ENCODE results near the gene TMEM98. TPM values are rescaled to one million over a fixed set of nuclear protein-coding genes. Genes with fewer than 3 reads are reported as not detected.

TMEM98 gene
- total RNA-seq, 1 donor from 2014 or later: not detected

GRCh38 chr17:32899236-32900013 lies 28.5 kb upstream of the TMEM98 start:
- TF ChIP-seq CTCF (IDR thresholded peaks at IDR 0.05): no peak
- Mint-ChIP-seq H3K9me3 (no peaks in the 10 kb centered on the region), H3K4me3 (no peak overlapping the region), H3K27ac (no peak overlapping the region), H3K4me1 (no peaks in the 10 kb centered on the region), H3K27me3 (peaks cover 20% of the 10 kb centered on the region), H3K36me3 (ENCODE audit: low read depth) (no peaks in the 10 kb centered on the region)
- ChIA-PET POLR2A (no interaction called here), CTCF (no interaction called here)
- DNase-seq (no peak), ATAC-seq (ENCODE audit: low read depth) (no peak)
- intact Hi-C loops (cut with micrococcal nuclease): no loop called here

GRCh38 chr17:32901743-32902142 lies 26.2 kb upstream of the TMEM98 start:
- Mint-ChIP-seq H3K36me3 (ENCODE audit: low read depth) (no peaks in the 10 kb centered on the region), H3K4me1 (no peaks in the 10 kb centered on the region), H3K27ac (no peak overlapping the region), H3K27me3 (peaks cover 37% of the 10 kb centered on the region), H3K9me3 (no peaks in the 10 kb centered on the region), H3K4me3 (no peak overlapping the region)
- ChIA-PET CTCF (no interaction called here), POLR2A (no interaction called here)
- intact Hi-C loops (cut with micrococcal nuclease): no loop called here
- DNase-seq: no peak
- TF ChIP-seq CTCF (IDR thresholded peaks at IDR 0.05): no peak
- no peak for ATAC-seq (ENCODE audit: low read depth)

GRCh38 chr17:32903774-32904673 lies 23.9 kb upstream of the TMEM98 start:
- H3K36me3 Mint-ChIP-seq (ENCODE audit: low read depth): no peaks in the 10 kb centered on the region
- no peaks in the 10 kb centered on the region for H3K9me3 Mint-ChIP-seq
- H3K27me3 Mint-ChIP-seq: peaks cover 23% of the 10 kb centered on the region
- TF ChIP-seq CTCF (IDR thresholded peaks at IDR 0.05): no peak
- H3K4me1 Mint-ChIP-seq: no peaks in the 10 kb centered on the region
- no peak overlapping the region for H3K27ac Mint-ChIP-seq
- ATAC-seq (ENCODE audit: low read depth) (no peak), DNase-seq (no peak)
- ChIA-PET CTCF (interaction anchor here (1.5 kb wide), 1 partner anchor 11 kb away, joined by 3 read pairs; no protein-coding TSS in a partner anchor), POLR2A (no interaction called here)
- no peak overlapping the region for H3K4me3 Mint-ChIP-seq
- intact Hi-C loops (cut with micrococcal nuclease): no loop called here

- DNase-seq: no peak
These were observed 23.1 kb upstream of the TMEM98 start for GRCh38 chr17:32904891-32905290.

More at GRCh38 chr17:32904891-32905290, 23.1 kb upstream of the TMEM98 start:
- Mint-ChIP-seq H3K27me3 (peaks cover 23% of the 10 kb centered on the region), H3K4me3 (no peak overlapping the region), H3K9me3 (no peaks in the 10 kb centered on the region), H3K4me1 (no peaks in the 10 kb centered on the region), H3K36me3 (ENCODE audit: low read depth) (no peaks in the 10 kb centered on the region), H3K27ac (no peak overlapping the region)
- intact Hi-C loops (cut with micrococcal nuclease): no loop called here
- CTCF ChIA-PET: interaction anchor here (0.9 to 2.9 kb wide), 3 partner anchors 10 to 122 kb away, joined by 3 to 9 read pairs (median 3); partner anchors contain the start of gene MYO1D
- no peak for ATAC-seq (ENCODE audit: low read depth)
- POLR2A ChIA-PET: no interaction called here
- TF ChIP-seq CTCF (IDR thresholded peaks at IDR 0.05): no peak

Measured in activated B cell treated with CpG ODN at 0.5 μM for 24 hours (primary cell).